ENCODE data around the gene ARHGEF4.

Gene ARHGEF4

DNA sequence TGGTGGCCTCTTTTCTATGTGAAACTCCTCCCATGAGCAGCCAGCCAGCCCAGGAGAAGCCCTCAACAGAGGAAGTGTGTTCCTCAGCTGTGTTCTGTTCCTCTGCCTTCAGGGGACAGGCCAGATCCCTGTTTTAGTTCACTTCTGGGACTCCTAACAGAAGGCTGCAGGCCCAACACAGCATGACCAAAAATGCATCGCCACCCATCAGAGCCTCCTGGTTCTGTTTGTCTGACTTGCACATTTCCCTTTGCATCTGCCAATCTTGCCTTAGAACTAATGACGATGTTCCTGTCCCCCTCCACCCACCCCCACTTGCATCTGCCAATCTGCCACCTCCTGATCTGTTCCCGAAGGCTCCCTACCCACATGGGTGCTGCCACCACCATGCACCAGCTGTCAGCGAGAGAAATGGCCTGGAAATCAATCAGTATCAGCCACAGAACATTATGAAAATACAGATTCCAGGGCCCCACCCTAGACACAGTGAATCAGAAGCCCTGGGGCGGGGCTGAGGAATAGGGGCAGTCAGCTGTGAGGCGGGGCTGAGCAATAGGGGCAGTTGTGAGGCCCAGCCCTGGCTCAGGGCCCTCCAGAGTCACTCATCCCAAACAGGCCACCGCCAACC is 205.5 kb downstream of the ARHGEF4 start:
- FAIRE-seq (no peak), DNase-seq (ENCODE audit: insufficient read length, low spot score) (no peak)
- TF ChIP-seq, protein P1, sequence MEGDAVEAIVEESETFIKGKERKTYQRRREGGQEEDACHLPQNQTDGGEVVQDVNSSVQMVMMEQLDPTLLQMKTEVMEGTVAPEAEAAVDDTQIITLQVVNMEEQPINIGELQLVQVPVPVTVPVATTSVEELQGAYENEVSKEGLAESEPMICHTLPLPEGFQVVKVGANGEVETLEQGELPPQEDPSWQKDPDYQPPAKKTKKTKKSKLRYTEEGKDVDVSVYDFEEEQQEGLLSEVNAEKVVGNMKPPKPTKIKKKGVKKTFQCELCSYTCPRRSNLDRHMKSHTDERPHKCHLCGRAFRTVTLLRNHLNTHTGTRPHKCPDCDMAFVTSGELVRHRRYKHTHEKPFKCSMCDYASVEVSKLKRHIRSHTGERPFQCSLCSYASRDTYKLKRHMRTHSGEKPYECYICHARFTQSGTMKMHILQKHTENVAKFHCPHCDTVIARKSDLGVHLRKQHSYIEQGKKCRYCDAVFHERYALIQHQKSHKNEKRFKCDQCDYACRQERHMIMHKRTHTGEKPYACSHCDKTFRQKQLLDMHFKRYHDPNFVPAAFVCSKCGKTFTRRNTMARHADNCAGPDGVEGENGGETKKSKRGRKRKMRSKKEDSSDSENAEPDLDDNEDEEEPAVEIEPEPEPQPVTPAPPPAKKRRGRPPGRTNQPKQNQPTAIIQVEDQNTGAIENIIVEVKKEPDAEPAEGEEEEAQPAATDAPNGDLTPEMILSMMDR (IDR thresholded peaks at IDR 0.05; ENCODE audit: insufficient read depth, missing control alignments) = no peak

DNA sequence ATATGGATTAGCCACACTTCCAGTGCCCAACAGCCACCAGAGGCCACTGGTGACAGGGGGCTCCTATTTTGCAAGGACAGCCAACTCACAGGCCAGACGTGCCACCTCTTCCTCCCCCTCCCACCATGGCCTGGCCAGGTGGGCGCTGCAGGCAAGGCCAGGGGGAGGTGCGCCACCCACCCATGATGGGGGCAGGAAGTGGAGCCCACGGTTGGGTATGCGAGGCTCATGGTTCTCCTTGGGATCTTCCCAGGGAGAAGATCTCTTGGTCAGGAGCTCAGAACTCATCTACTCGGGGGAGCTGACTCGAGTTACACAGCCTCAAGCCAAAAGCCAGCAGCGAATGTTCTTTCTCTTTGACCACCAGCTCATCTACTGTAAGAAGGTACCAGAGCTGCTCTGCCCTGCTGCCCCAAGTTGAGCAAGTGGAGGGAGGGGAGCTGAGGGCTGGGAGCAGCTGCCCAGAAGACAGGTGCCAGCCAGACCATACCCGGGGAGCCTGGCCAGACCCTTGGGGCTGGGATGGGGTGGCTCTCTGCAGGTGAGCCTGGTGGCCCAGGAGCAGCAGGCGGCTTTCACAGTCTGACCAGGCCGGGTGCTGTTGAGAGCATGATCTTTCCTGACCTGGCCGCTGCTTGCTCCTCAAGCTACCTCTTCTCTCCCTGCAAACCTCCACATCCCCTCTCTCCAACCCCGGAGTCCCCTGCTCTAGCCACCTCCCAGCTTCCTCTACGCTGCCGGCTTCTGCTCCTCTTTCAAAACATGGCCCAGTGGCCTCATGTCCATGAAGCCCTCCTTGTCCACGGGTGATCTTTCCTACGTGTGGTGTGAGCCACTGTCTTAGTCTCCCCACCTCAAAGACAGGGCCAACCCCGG is 206.7 kb downstream of the ARHGEF4 start:
- no peak for DNase-seq (ENCODE audit: insufficient read length, low spot score)
- TF ChIP-seq, protein P1 (IDR thresholded peaks at IDR 0.05; ENCODE audit: insufficient read depth, missing control alignments) = no peak
- FAIRE-seq = no peak

DNA sequence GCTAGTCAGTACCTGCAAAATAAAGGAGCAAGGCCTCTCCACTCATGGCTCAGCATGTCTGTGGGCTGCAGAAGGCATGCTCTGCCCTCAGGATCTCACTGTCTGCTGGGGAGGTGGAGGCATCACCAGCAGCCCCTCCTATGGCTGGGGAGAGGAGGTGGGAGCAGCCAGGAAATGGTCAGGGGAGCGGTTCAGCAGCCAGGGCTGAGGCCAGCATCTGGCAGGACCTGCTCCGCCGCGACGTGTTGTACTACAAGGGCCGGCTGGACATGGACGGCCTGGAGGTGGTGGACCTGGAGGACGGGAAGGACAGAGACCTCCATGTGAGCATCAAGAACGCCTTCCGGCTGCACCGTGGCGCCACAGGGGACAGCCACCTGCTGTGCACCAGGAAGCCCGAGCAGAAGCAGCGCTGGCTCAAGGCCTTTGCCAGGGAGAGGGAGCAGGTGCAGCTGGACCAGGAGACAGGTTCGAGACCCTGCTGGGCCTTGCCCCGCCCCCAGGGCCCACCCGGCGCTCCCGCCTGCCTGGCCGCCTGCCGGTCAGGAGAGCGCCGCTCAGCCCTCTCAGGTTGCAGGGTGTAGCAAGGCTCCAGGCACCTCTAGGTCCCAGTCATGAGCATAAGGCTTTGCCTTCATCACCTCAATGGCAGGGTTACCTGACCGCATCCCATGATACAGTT is 207.5 kb downstream of the ARHGEF4 start:
- FAIRE-seq (no peak), DNase-seq (ENCODE audit: insufficient read length, low spot score) (no peak)
- TF ChIP-seq, protein P1 (IDR thresholded peaks at IDR 0.05; ENCODE audit: insufficient read depth, missing control alignments) = no peak

DNA sequence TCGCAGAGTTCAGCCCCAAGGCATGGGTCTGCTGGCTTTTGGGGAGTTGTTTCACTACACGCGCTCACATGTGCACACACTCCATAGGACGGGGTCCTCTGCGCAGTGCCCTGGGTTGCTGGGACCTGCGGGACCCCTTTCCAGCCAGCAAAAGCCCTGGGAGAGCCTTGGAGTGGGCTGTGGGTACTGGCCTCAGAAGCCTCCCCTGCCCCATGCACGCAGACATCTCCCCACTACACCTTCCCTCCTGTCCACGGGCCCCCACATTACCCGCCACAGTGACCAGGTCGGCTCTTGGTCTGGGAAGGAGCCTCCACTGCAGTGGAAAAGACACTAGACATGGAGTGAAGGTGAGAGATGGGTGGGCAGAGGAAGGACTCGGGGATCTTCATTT is 208.0 kb downstream of the ARHGEF4 start:
- FAIRE-seq = no peak
- DNase-seq (ENCODE audit: insufficient read length, low spot score) = no peak
- TF ChIP-seq, protein P1 (IDR thresholded peaks at IDR 0.05; ENCODE audit: insufficient read depth, missing control alignments) = no peak

DNA sequence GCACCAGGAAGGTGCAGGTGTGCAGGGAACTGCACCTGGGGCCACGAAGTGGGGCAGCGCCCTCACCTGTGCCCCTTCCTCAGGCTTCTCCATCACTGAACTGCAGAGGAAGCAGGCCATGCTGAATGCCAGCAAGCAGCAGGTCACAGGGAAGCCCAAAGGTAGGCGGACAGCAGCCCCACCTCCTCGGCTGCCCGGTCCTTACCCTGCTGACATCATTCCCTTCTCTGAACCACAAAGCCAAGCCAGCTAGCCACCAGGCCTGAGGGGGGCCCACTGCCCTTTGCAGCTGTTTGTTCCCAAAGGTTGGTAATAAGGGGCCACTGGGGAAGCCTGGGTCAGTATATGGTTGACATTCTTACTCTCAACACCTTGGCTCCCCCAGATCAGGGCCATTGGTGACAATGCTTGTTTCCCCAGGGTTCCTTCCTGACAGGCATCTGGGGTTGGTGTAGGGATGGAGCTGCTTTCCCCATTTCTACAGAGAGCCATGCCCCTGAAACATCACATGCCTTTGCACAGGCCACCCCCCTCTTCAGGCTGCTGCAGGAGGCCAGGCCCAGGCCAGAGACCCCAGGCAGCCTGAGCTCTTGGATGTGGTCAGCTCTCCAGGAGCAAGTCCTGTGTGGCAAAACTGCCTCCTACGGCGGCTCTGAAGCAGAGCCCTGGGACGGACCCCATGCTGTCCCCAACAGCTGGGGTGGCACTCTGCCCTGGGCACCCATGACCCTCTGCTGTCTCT is 208.7 kb downstream of the ARHGEF4 start:
- DNase-seq (ENCODE audit: insufficient read length, low spot score) = peak; percentile 14
- no peak for FAIRE-seq
- TF ChIP-seq, protein P1 (IDR thresholded peaks at IDR 0.05; ENCODE audit: insufficient read depth, missing control alignments) = no peak

DNA sequence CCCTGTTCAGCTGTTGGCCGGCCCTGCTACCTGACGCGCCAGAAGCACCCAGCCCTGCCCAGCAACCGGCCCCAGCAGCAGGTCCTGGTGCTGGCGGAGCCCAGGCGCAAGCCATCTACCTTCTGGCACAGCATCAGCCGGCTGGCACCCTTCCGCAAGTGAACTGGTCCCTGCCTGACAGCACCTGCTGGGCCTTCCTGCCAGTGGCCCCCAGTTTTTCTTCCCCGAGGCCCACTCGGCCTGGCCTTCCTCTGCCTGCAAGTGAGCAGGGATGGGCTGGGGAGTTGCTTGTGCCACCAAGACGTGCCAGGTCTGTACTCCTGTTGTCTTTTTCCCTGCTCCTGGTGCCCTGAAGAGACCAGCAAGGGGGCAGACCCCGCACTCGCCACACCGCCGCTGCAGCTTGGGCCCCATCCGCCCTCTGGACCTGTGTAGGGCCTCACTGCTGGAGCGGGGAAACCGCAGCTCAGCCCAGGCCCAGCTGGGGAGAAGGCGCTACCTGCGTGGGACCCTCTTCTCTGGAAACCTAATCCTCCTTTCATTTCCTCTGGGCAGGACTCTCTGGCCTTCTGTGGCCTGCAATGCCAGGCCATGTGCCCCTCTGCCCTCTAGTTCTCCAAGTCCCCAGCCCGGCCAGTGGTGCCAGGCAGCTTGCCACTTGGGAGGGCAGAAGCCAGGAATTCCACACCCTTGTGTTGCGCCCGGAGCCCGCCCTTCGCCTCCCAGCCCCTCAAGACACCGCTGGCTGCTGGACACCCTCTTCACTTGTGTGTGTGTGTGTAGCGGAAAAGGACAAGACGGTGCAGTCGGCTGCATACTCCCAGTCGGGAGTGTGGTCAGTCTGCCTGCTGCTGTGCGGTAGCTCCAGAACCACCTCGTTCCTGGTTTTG is 209.6 kb downstream of the ARHGEF4 start:
- FAIRE-seq (no peak), DNase-seq (ENCODE audit: insufficient read length, low spot score) (peak; percentile 17)
- TF ChIP-seq, protein P1 (IDR thresholded peaks at IDR 0.05; ENCODE audit: insufficient read depth, missing control alignments) = no peak
